OCI-LY1 (cell line): ENCODE data around the gene DPF1.

Experiments
- H2AFZ ChIP-seq: fragments of 200-600 bp; sonication (generic), shearing (Covaris generic); 2 replicates; pipeline ENCODE4 v1.6.0; 2014; ENCODE audit warnings: antibody characterized with exemption, mild to moderate bottlenecking, low read length
- H3F3A ChIP-seq: fragments of 200-600 bp; sonication (generic), shearing (Covaris generic); 2 replicates; pipeline ENCODE4 v1.6.0; 2014; ENCODE audit warnings: mild to moderate bottlenecking, antibody characterized with exemption, low read length, moderate library complexity; ENCODE audit not compliant: insufficient read depth
- H3K27ac ChIP-seq: fragments of 200-600 bp; sonication (generic); 2 replicates; pipeline ENCODE4 v1.5.1; 2014; ENCODE audit warnings: low read length, mixed run types, mild to moderate bottlenecking, low read depth; ENCODE audit not compliant: poor library complexity, severe bottlenecking
- H3K27me3 ChIP-seq: fragments of 200-600 bp; sonication (generic); 2 replicates; pipeline ENCODE4 v1.6.0; 2014; ENCODE audit warnings: antibody characterized with exemption, mild to moderate bottlenecking, low read length, moderate library complexity; ENCODE audit not compliant: insufficient read depth
- H3K36me3 ChIP-seq: fragments of 200-600 bp; sonication (generic); 2 replicates; pipeline ENCODE4 v1.6.1; 2014; ENCODE audit warnings: mild to moderate bottlenecking, antibody characterized with exemption, low read length, moderate library complexity, mixed read lengths; ENCODE audit not compliant: insufficient read depth
- H3K4me1 ChIP-seq: fragments of 200-600 bp; sonication (generic); 2 replicates; pipeline ENCODE4 v1.5.1; 2014; ENCODE audit warnings: mild to moderate bottlenecking, low read length, moderate library complexity; ENCODE audit not compliant: insufficient read depth, severe bottlenecking
- H3K4me2 ChIP-seq: fragments of 200-600 bp; sonication (generic), shearing (Covaris generic); 2 replicates; pipeline ENCODE4 v1.6.1; 2014; ENCODE audit warnings: low read length
- H3K4me3 ChIP-seq: fragments of 200-600 bp; sonication (generic); 2 replicates; pipeline ENCODE4 v1.5.1; 2014; ENCODE audit warnings: low read length, low read depth, mild to moderate bottlenecking, mixed read lengths; ENCODE audit not compliant: poor library complexity, severe bottlenecking
- H3K79me2 ChIP-seq: fragments of 200-600 bp; shearing (Covaris generic); 2 replicates; pipeline ENCODE4 v1.6.1; 2016; ENCODE audit warnings: mixed run types, low read length, mixed read lengths; ENCODE audit not compliant: insufficient read depth
- H3K9ac ChIP-seq: fragments of 200-600 bp; sonication (generic), shearing (Covaris generic); 2 replicates; pipeline ENCODE4 v1.6.1; 2014; ENCODE audit warnings: mild to moderate bottlenecking, low read length, mixed read lengths
- H3K9me2 ChIP-seq: fragments of 200-600 bp; sonication (generic), shearing (Covaris generic); 2 replicates; pipeline ENCODE4 v1.6.1; 2014; ENCODE audit warnings: low read depth, mild to moderate bottlenecking, low read length, mixed read lengths
- H3K9me3 ChIP-seq: fragments of 200-600 bp; shearing (Covaris generic); 2 replicates; pipeline ENCODE4 v1.6.1; 2014; ENCODE audit warnings: low read length, mixed read lengths
- H4K20me1 ChIP-seq: fragments of 200-600 bp; sonication (generic), shearing (Covaris generic); 2 replicates; pipeline ENCODE4 v1.6.0; 2016; ENCODE audit warnings: mild to moderate bottlenecking, low read length; ENCODE audit not compliant: insufficient read depth
- CTCF ChIP-seq: fragments of 200-600 bp; sonication (generic), shearing (Covaris generic); IDR thresholded peaks from 2 replicates; pipeline ENCODE4 v1.5.1; 2017; ENCODE audit warnings: mild to moderate bottlenecking, antibody characterized with exemption, low read length, moderate library complexity, mixed read lengths
- EZH2 ChIP-seq: fragments of 200-600 bp; sonication (generic), shearing (Covaris generic); IDR thresholded peaks from 2 replicates; pipeline ENCODE4 v1.8.0; 2017; ENCODE audit warnings: borderline replicate concordance, mixed run types, mild to moderate bottlenecking, antibody characterized with exemption, low read length, moderate library complexity, mixed read lengths

The DPF1 gene

GRCh38 chr19:38164526-38164925 lies 59.5 kb downstream of the DPF1 start:
- Histone ChIP-seq H3K27me3 (no peaks in the 10 kb centered on the region), H2AFZ (no peak overlapping the region), H3K36me3 (peaks cover 74% of the 10 kb centered on the region), H4K20me1 (no peaks in the 10 kb centered on the region), H3K4me1 (no peaks in the 10 kb centered on the region), H3K9me3 (peaks cover 10% of the 10 kb centered on the region), H3K9me2 (no peaks in the 10 kb centered on the region), H3K4me2 (no peak overlapping the region), H3F3A (no peaks in the 10 kb centered on the region), H3K9ac (no peak overlapping the region), H3K4me3 (no peak overlapping the region), H3K79me2 (no peaks in the 10 kb centered on the region), H3K27ac (no peak overlapping the region)
- TF ChIP-seq EZH2 (no peak), CTCF (no peak)

GRCh38 chr19:38163419-38164290 lies 60.4 kb downstream of the DPF1 start:
- H3K36me3 ChIP-seq = peaks cover 80% of the 10 kb centered on the region
- no peaks in the 10 kb centered on the region for H3F3A ChIP-seq
- no peaks in the 10 kb centered on the region for H3K79me2 ChIP-seq
- H3K4me3 ChIP-seq = no peak overlapping the region
- no peaks in the 10 kb centered on the region for H3K9me2 ChIP-seq
- no peaks in the 10 kb centered on the region for H3K27me3 ChIP-seq
- TF ChIP-seq CTCF = no peak
- TF ChIP-seq EZH2 = no peak
- no peak overlapping the region for H3K27ac ChIP-seq
- H3K9ac ChIP-seq = no peak overlapping the region
- H2AFZ ChIP-seq = no peak overlapping the region
- peaks cover 10% of the 10 kb centered on the region for H3K9me3 ChIP-seq
- no peaks in the 10 kb centered on the region for H3K4me1 ChIP-seq
- H4K20me1 ChIP-seq = no peaks in the 10 kb centered on the region
- no peak overlapping the region for H3K4me2 ChIP-seq

GRCh38 chr19:38162632-38163031 lies 61.4 kb downstream of the DPF1 start:
- Histone ChIP-seq H3K36me3 (peaks cover 74% of the 10 kb centered on the region), H3K4me3 (no peak overlapping the region), H3K4me2 (no peak overlapping the region), H3K9me3 (peaks cover 10% of the 10 kb centered on the region), H3K27ac (no peak overlapping the region), H3F3A (no peaks in the 10 kb centered on the region), H3K4me1 (no peaks in the 10 kb centered on the region), H2AFZ (no peak overlapping the region), H4K20me1 (no peaks in the 10 kb centered on the region), H3K9ac (no peak overlapping the region), H3K79me2 (no peaks in the 10 kb centered on the region), H3K27me3 (no peaks in the 10 kb centered on the region), H3K9me2 (no peaks in the 10 kb centered on the region)
- no peak for TF ChIP-seq CTCF
- TF ChIP-seq EZH2 = no peak
